NCI-H2081 (cell line): ENCODE results near the gene ASMT.
A peak's percentile ranks its signal among the peaks of the same experiment; 100 is the strongest.
"Not testable (repeated sequence)": the region's sequence is repeated elsewhere in the genome, so short reads cannot be mapped to it uniquely, and the experiment has no call there.

ENCODE experiments used
- DNase-seq, 2 experiments: peaks; one replicate each; lab custom pipeline; 2025; lab: John Stamatoyannopoulos, UW

ASMT gene

GRCh38 chrX:1614927-1615326, at the start of gene ASMT:
Gene ASMT, plus strand, starts transcription at chrX:1615059. Its CDS starts 141 bp downstream, at chrX:1615200.
- DNase-seq: no peak

DNA sequence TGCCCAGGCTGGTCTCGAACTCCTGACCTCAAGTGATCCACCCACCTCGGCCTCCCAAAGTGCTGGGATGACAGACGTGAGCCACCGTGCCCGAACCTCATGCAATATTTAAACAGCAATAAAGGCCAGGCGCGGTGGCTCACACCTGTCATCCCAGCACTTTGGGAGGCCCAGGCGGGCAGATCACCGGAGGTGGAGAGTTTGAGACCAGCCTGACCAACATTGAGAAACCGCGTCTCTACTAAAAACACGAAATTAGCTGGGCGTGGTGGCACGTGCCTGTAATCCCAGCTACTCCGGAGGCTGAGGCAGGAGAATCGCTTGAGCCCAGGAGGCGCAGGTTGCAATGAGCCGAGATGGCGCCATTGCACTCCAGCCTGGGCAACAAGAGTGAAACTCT, 40.7 kb upstream of the ASMT start:
- not testable (repeated sequence) for DNase-seq

GRCh38 chrX:1576201-1576992, 38.5 kb upstream of the ASMT start:
- no peak for DNase-seq

GRCh38 chrX:1577845-1578244, 37.0 kb upstream of the ASMT start:
- DNase-seq: no peak

- no peak for DNase-seq
Measured at GRCh38 chrX:1578511-1579173, 36.2 kb upstream of the ASMT start.

DNA sequence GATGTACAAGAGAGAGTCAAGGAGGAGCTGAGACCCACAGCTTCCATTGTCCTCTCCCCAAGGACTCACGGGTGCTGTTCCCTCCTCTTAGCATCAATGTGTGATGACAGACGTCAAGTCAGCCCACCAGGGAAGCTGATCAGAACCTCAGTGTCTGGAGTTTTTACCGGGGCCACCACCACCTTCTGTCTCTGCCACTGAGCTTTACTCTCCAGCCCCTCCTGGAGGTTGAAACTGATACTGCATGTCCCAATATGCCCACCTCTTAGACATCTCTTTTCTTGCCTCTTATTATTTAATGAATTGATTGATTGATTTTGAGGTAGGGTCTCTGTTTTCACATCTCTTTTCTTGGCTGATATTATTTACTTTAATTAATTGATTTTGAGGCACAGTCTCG, 33.7 kb upstream of the ASMT start:
- DNase-seq: peak in 1 of 2 experiments; percentile 13

DNA sequence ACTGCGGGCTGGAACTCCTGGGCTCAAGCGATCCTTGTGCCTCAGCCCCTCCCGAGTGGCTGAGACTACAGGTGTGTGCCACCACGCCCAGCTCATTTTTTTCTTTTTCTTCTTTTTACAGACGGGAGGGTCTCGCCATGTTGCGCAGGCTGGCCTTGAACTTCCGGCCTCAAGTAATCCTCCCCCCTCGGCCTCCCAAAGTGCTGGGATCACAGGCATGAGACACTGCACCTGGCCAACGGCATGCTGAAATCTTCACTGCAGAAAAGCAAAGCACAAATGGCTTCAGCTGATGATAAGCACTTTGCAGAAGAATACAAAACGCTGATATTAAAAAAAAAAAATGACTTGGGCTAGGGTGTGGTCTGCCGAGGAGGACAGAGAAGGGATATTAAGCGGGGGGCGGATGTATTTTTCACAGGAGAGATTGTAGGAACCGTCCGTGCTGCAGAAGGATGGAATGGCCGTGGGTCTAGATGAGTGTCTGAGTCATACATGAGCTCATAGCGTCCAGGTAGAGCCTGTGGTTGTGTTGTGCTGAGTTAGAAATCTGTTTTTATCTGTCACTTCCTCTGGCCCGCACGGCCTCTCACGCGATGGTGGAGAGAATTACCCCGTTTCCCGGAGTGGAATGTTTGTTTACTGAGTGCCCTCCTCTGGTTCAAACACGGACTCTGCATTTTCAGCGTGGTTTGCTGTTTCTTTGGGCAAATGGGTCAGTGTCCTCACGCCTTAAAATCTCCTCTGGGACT, 32.0 kb upstream of the ASMT start:
- DNase-seq: no peak

DNA sequence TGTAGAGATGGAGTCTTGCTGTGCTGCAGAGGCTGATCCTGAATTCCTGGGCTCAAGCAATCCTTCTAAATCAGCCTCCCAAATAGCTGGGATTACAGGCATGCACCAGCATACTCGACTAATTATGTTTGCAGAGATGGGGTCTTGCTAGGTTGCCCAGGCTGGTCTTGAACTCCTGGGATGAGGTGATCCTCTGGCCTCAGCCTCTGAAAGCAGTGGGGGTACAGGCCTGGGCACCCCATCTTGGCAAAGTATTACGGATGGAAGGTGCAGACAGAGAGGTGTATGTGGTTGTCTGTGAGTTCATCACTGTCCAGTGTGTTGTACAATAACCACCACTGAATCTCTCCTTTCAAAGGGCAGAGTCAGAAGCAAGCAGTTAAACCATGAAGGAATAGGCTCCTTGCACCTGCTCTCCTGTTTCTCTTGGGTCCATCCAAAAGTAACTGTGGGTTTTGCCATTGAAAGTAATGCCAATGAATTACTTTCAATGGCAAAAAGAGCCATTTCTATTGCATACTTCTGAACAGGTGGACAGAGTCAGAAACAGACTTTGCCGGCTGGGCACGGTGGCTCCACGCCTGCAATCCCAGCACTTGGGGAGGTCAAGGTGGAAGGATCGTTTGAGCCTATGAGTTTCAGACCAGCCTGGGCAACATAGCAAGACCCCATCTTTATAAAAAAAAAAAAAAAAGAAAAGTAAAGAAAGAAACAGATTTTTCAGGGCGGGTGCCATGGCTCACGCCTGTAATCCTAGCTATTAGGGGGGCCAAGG, 30.4 kb upstream of the ASMT start:
- DNase-seq: no peak

DNA sequence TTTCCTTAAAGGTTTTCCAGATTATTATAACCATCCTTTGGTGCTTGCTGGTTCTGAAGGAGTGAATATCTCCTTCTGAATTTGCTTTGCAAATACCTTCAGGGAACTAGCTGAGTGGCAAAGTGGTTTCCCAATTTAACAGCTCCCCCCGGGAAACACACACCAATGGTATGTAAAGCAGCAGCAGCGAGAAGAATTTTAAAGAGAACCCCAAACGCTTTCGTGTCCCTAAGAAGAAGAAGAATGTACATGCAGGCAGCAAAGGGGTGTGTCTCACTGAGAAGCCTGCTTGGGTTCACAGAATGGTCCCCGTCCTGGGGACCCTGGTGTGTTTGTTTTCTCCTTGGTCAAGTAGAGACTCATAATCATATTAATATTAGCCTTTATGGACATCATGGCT, 27.7 kb upstream of the ASMT start:
- DNase-seq: no peak

- DNase-seq: no peak
Measured at GRCh38 chrX:1589356-1590130, 25.3 kb upstream of the ASMT start.

DNA sequence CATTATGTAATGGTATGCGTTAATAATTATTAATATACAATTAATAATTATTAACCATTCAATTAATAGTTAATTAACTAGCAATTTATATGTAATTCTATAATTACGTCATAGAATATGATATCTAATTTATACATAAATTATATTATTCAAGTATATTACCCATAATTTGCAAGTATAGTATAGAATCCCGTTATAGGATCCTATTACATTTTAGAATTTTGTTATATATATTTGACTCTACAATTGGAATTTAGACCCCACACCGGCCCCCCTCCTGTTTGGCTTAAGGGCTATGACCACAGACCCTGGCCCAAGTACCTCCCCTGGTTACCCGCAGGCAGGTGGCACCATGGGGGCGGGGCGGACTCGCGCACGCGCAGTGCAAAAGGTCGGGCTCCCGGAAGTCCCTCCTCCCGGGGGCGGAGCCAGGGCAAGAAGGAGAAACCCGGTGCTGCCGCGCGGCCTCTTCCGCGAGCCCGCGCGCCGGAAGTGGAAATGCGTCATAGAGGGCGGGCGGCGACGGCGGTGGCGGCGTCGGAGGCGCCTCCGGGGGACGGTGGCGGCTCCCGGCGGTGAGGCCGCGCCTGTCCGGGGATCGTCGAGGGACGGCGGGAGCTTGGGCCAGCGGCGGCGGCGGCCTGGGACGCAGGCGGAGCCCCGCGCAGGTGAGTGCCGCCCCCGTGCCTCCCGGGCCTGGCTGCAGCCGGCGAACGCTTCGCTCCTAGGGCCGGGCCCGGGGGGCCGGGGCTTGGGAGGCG, 23.6 kb upstream of the ASMT start, which contains the start of gene AKAP17A:
Gene AKAP17A, plus strand, starts transcription at position 503 of the 761 bp plus-strand sequence. CDS start 1,859 bp downstream, outside the sequence.
- peak; percentile 96 to 98 for DNase-seq

DNA sequence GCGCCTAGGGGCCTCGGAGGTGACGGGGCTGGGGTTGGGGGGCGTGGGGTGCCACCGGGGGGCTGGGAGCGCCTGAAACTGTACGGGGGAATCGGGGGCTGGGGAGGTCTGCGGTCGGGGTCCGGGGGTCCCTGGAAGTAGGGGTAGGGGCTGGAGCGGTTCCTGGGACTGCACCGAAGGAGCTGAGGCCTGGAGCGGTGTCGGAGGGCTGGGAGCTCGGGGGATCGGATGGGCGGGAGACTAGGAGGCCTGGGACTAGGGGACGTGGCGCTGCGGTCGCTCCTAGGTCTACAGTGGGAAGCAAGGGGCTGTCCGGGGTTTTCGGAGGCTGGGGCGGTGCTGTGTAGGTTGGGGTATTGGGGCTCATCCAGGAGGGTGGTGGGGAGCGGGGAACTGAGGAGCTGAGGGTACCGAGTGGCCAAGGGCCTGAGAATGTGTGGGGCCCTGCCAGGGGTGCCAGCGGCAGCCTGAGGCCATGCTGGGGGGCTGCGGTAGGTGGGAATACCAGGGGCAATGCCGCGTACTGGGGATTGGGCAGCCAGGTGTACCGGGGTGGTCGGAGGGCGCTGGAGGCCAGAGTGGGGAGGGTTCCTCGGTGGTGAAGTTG, 22.9 kb upstream of the ASMT start:
- no peak for DNase-seq

GRCh38 chrX:1592470-1593142, 22.3 kb upstream of the ASMT start:
- DNase-seq: no peak

DNA sequence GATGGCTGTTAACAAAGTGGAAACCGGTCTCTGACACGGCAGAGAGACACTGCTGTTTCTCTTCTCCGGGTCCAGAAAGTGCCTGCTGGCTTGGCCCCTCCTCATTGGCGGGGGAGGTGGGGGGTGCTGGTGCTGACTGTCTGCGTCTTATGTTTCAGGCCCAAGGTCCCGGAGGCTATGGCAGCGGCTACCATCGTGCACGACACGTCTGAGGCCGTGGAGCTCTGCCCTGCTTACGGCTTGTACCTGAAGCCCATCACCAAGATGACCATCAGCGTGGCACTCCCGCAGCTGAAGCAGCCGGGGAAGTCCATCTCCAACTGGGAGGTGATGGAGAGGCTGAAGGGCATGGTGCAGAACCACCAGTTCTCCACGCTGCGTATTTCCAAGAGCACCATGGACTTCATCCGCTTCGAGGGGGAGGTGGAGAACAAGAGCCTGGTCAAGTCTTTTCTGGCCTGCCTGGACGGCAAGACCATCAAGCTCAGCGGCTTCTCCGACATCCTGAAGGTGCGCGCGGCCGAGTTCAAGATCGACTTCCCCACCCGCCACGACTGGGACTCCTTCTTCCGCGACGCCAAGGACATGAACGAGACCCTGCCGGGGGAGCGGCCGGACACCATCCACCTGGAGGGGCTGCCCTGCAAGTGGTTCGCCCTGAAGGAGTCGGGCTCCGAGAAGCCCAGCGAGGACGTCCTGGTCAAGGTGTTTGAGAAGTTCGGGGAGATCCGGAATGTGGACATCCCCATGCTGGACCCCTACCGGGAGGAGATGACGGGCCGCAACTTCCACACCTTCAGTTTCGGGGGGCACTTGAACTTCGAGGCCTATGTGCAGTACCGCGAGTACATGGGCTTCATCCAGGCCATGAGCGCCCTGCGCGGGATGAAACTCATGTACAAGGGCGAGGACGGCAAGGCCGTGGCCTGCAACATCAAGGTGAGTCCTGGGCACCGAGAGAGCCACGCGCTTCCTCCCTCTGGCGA, 21.3 kb upstream of the ASMT start:
- no peak for DNase-seq

DNA sequence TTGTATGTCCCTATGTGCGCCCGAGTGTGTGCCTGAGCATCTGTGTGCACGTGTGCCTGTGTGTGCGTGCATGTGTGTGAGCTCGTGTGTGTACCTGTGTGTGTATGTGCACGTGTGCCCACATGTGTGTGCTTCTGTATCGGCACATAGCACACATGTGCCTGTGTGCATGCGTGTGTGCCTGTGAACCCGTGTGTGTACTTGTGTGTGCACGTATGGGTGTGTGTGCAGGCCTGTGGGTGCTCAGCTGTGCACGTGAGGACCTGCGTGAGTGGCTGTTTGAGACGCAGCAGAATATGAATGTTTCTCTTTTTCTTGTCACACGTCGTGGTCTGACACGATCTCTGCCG, 19.2 kb upstream of the ASMT start:
- no peak for DNase-seq

GRCh38 chrX:1596676-1597344, 18.0 kb upstream of the ASMT start:
- DNase-seq: no peak

DNA sequence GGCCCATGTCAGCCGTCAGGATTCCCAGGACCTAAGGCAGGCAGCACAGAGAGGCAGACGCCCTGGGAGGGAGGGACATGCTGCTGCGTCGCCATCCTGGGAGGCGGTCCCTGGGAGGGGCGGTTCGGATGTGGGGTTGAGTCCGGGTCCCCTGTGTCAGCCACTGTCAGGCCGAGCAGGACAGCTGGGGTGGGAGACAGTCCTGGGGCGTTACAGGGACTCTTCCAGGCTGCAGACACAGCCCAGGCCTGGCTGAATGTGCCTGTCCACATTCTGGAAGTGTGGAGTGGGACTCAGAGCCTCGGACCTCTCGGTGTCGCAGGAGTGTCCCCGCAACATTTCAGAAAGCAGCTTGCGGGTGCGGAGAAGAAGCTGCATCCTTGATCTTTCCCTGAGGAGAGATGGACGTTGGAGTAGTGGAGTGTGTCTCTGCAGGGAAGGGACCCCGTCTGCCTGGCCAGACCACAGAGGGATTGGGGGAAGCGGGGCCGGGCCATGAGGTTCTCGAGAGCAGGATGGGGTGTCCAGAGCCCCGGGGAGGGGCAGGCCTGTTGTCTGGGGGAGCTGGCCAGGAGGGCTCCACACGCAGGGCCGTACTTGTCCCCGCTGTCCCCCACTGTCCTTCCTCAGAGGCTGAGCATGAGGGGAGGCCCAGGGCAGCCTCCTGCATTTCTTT, 17.4 kb upstream of the ASMT start:
- no peak for DNase-seq
